GM18868 (cell line): ENCODE measurements around the gene CDCA4.
A peak's percentile ranks its signal among the peaks of the same experiment; 100 is the strongest.
"Not testable (repeated sequence)": the region's sequence is repeated elsewhere in the genome, so short reads cannot be mapped to it uniquely, and the experiment has no call there.

Experiments used
- ATAC-seq: cut with Tn5 transposase; IDR thresholded peaks from one replicate; pipeline ENCODE4 v1.9.1; 2021; ENCODE audit warnings: mild to moderate bottlenecking, moderate library complexity; ENCODE audit not compliant: unreplicated experiment

CDCA4 gene

GRCh38 chr14:105020815-105021655 is at the start of gene CDCA4:
Gene CDCA4 (minus strand): TSS chr14:105021083. CDS start chr14:105011929, 9,154 bp downstream.
- ATAC-seq: peak; percentile 74

DNA sequence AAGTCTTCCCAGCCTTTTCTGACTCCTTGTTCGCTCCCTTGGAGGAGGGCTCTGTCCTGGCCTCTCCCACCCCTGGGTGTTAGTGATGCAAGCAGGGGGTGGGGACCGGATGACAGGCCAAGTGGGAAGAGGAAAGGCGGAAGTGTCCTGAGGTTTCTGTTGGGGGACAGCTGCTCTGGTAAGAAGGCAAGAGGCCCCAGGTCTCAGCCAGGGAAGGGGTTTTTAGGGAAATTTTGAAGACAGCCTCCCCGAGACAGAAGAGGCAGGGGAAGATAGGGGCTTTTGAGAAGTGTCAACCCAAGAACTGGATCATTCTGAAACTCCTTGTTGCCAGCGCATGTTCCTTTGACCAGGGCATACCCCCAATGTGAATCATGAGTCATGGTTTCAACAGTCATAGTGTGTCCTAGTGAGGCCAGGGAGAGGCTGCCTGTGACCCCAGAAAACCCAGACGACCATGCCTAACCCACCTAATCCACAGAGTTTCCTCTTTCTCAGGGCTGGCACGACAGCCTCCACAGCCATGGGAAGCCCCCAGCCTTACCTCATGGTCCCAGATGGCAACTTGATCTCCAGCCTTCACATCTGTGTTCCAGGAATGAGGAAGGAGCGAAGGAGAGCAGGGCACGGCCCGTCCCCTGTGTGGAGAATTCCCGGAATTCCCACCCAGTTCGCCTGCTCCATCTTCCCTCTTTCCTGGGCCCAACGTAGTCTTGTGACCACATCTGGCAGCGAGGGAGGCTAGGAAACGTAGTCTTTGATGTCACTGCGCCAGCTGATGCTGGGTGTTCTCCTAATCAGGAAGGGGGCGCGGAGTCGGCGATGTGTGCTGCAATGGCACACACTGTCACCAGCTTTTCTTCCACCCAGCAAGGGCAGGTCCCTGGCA is 49.2 kb upstream of the CDCA4 start:
- no peak for ATAC-seq

DNA sequence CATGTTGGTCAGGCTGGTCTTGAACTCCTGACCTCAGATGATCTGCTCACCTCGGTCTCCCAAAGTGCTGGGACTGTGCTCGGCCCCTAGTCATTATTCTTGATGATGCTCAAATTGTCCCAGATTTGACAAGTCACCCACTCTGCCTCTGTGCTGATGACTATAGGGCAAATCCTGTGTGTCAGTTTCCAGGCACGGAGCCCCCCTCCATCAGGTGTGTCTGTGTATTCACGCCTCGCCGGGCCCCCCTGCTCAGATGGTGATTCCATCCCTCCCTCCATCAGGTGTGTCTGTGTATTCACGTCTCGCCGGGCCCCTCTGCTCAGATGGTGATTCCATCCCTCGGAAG is 48.6 kb upstream of the CDCA4 start:
- no peak for ATAC-seq

GRCh38 chr14:105068818-105069217 is 47.9 kb upstream of the CDCA4 start:
- ATAC-seq: no peak

- ATAC-seq: no peak
Measured at GRCh38 chr14:105067969-105068301, 47.1 kb upstream of the CDCA4 start.

GRCh38 chr14:105067140-105067968 is 46.5 kb upstream of the CDCA4 start:
- ATAC-seq: no peak

- no peak for ATAC-seq
Measured at GRCh38 chr14:105066240-105067071, 45.6 kb upstream of the CDCA4 start.

DNA sequence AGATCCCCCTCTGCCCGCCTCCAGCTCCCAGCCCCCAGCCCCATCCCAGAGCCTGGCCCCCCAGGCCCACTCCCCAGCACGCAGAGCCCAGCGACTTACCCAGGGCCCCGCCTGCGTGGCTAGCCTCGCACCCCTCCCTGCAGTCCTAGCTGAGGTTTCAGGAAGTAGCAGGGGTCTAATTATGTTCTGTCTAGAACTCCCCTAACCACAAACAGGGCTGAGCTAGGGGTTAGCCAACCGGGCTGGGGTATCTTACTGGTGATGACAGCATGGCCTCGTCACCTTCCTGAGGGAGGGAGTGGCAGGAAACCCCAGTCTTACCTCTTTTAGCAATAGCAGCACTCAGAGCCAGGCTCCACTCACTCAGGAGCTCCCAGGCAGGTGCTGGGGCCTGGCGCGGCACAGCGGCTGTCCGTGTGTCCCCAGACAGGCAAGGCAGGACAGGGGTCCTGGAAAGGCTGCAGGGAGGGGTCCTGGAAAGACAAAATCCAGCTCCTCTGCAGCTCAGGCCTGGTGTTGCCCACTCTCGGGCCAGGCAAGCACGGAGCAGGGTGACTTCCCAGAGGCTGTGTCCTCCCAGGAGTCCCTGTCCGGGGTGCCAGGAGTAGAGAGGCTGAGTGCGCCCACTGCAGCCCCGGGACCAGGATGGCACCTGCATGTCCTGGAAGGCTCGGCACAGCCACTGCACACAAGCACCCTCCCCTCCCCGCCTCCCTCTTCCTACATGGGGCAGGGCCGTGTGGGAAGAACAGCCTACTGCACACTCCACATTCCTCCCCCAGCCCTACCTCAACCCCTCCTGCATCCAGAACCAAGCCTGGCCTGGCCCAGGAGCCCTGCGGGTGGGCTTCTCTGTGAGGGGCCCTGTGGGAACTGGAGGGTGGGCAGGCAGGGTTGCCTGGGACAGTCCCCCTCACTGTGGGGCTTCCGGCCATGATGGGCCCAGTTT is 44.7 kb upstream of the CDCA4 start, which contains the start of gene GPR132:
Gene GPR132, minus strand, starts transcription at position 151 of the 949 bp plus-strand sequence. CDS start 10,010 bp downstream, outside the sequence.
- ATAC-seq: peak; percentile 56

DNA sequence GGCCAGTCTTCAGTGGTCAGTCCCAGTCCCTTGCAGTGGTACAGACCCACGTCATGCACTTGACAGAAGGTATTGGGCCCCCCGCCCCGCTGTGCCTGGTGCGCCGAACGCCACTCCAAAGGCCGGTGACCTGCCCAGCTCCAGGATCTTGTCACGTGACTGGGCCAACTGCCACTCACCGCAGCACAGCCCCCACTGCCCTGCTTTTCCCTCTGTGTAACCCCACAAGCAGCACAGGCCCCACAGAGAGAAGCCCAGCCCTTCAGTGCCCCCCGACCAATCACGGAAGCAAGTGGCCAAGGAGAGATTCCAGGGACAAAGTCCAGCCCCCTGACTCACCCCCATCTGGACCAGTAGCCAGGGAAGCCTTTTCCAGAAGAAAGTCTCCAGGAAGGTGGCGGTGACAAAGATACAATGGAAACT is 43.8 kb upstream of the CDCA4 start:
- ATAC-seq: no peak

- no peak for ATAC-seq
Measured at GRCh38 chr14:105064001-105064400, 43.1 kb upstream of the CDCA4 start.

GRCh38 chr14:105063506-105063905 is 42.6 kb upstream of the CDCA4 start:
- not testable (repeated sequence) for ATAC-seq

DNA sequence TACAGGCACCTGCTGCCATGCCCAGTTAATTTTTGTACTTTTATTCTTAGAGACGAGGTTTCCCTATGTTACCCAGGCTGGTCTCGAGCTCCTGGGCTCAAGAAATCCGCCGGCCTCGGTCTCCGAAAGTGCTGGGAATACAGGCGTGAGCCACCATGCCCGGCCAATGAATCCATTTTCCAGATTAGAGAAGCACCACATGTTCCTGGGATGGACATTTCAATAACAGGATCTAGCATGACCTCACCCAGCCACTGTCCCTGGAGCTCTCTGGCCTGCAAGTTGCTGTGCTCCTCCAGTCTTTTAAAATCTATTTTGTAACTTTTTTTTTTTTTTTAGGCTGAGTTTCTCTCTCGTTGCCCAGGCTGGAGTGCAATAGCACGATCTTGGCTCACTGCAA is 42.2 kb upstream of the CDCA4 start:
- no peak for ATAC-seq

- ATAC-seq: no peak
Measured at GRCh38 chr14:105062048-105062433, 41.2 kb upstream of the CDCA4 start.

GRCh38 chr14:105061428-105062047 is 40.7 kb upstream of the CDCA4 start:
- peak; percentile 22 for ATAC-seq

- ATAC-seq: peak; percentile 1
Measured at GRCh38 chr14:105060751-105061427, 40.0 kb upstream of the CDCA4 start.

DNA sequence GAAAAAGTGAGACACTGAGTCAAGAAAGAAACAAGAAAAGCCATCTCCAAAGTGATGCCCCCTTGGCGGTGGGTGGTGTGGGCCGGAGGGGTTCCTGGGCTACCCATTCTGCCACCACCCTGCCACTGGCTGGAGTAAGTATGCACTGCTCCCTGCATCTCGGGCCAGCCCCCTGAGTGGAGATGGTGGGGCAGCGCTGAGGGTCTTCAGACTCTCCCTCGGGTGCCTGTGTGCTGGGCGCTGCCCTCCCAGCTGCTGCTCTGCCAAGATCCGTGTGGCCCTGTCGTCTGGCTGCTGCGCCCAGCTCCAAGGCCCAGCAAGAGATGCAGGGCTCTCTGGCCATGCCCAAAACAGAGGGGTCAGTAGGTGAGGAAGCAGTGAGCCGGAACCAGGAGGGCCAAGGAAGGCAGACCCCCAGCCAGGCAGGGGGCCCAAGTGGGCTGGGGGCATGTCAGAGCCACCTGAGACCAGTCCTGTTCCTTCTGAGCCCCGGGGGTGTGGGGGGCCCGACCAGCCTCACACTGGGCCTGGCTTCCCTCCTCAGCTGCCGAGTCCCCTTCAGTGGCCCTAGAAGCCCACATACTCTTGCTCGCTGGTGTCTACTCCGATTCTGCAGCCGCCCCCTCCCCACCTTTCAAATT is 39.2 kb upstream of the CDCA4 start:
- no peak for ATAC-seq
